IMR-90 (cell line): Measurements from ENCODE around the gene MRPS16.

ENCODE experiments used
- CEBPB ChIP-seq: IDR thresholded peaks from 2 replicates; pipeline ENCODE4 v1.6.1; 2012; ENCODE audit warnings: low read depth, low read length, improper control_type of control experiment
- CHD1 ChIP-seq: IDR thresholded peaks from 2 replicates; pipeline ENCODE4 v1.6.1; 2012; ENCODE audit warnings: low read depth, low read length, improper control_type of control experiment
- CTCF ChIP-seq: conservative IDR thresholded peaks from 2 replicates; pipeline ENCODE4 v1.5.1; 2012; ENCODE audit warnings: mild to moderate bottlenecking, low read depth, low read length, improper control_type of control experiment
- FOS ChIP-seq: fragments of 150-350 bp; IDR thresholded peaks from 2 replicates; pipeline ENCODE4 v1.6.1; 2016; ENCODE audit warnings: low read depth, low read length
- MAZ ChIP-seq: IDR thresholded peaks from 2 replicates; pipeline ENCODE4 v1.6.1; 2012; ENCODE audit warnings: low read depth, mild to moderate bottlenecking, low read length, improper control_type of control experiment, moderate library complexity, borderline replicate concordance
- POLR2A ChIP-seq: IDR thresholded peaks from 2 replicates; pipeline ENCODE4 v1.6.1; 2012; ENCODE audit warnings: mild to moderate bottlenecking, low read depth, low read length
- RAD21 ChIP-seq: IDR thresholded peaks from 2 replicates; pipeline ENCODE4 v1.6.1; 2012; ENCODE audit warnings: low read length, improper control_type of control experiment
- SMC3 ChIP-seq: fragments of 150-350 bp; IDR thresholded peaks from 2 replicates; pipeline ENCODE4 v1.6.1; 2016; ENCODE audit warnings: low read depth, mild to moderate bottlenecking, antibody characterized with exemption, low read length, moderate library complexity

GRCh38 chr10:73248259-73248724 lies 4.2 kb downstream of the MRPS16 start:
- TF ChIP-seq CHD1 (no peak), POLR2A (no peak), CTCF (no peak), SMC3 (no peak), CEBPB (no peak), MAZ (no peak), RAD21 (no peak), FOS (no peak)
